Tibial nerve (tissue), 4 donors: ENCODE results near the gene ARL4C. TPM values are rescaled to one million over a fixed set of nuclear protein-coding genes. Genes with fewer than 3 reads are reported as not detected.
A peak's percentile ranks its signal among the peaks of the same experiment; 100 is the strongest.

ENCODE experiments used
- DNase-seq, 2 donors: peaks; one replicate each; pipeline ENCODE4 v3.0.0-alpha.2; 2019; ENCODE audit warnings: low spot score in 2 of 2
- H3K27ac ChIP-seq, 4 donors: fragments of 200-600 bp; sonication (generic) in 3 of 4; one replicate each; pipeline ENCODE4 v1.5.1; 2017 to 2019; ENCODE audit warnings: mild to moderate bottlenecking in 1 of 4
- H3K27me3 ChIP-seq, 2 donors: fragments of 200-600 bp; sonication (generic) in 1 of 2; one replicate each; pipeline versions ENCODE4 v1.5.1 to v1.6.0; 2017 to 2019
- H3K36me3 ChIP-seq, 3 donors: fragments of 200-600 bp; sonication (generic); one replicate each; pipeline ENCODE4 v1.5.1; 2018 to 2019
- H3K4me1 ChIP-seq, 4 donors: fragments of 200-600 bp; sonication (generic) in 3 of 4; one replicate each; pipeline ENCODE4 v1.5.1; 2017 to 2019
- H3K4me3 ChIP-seq, 4 donors: fragments of 200-600 bp; sonication (generic) in 3 of 4; one replicate each; pipeline ENCODE4 v1.5.1; 2017 to 2019; ENCODE audit warnings: mild to moderate bottlenecking in 1 of 4, moderate library complexity in 1 of 4
- H3K9me3 ChIP-seq, 4 donors: fragments of 200-600 bp; sonication (generic) in 3 of 4; one replicate each; pipeline ENCODE4 v1.5.1; 2017 to 2019
- CTCF ChIP-seq, 5 experiments: fragments of 200-600 bp in 3 of 5; fragments of 450-650 bp in 2 of 5; sonication (generic) in 3 of 5; IDR thresholded peaks; one replicate each; pipeline ENCODE4 v1.5.1; 2016 to 2019; ENCODE audit warnings: antibody characterized with exemption in 5 of 5, mild to moderate bottlenecking in 3 of 5, moderate library complexity in 2 of 5
- EP300 ChIP-seq, 2 donors: sonication (generic); formaldehyde crosslinking; IDR thresholded peaks; one replicate each; pipeline ENCODE4 v1.6.1; 2017; ENCODE audit warnings: antibody characterized with exemption in 2 of 2, mild to moderate bottlenecking in 1 of 2
- POLR2A ChIP-seq, 2 donors: fragments of 450-650 bp; IDR thresholded peaks; one replicate each; pipeline ENCODE4 v1.6.1; 2017; ENCODE audit warnings: antibody characterized with exemption in 2 of 2, mild to moderate bottlenecking in 2 of 2, moderate library complexity in 2 of 2
- WGBS, 2 donors: methylation state at CpG; one replicate each; pipeline ENCODE4 v1.1.5; 2018; 5-methylcytosine and 5-hydroxymethylcytosine counted together
- total RNA-seq, 4 donors: library from RNA; depleted of rRNA; stranded (reverse); fragments of >200 nt; gene quantifications; one replicate each; pipeline ENCODE4 v1.1.0, GENCODE V29; 2016

Gene ARL4C, protein sequence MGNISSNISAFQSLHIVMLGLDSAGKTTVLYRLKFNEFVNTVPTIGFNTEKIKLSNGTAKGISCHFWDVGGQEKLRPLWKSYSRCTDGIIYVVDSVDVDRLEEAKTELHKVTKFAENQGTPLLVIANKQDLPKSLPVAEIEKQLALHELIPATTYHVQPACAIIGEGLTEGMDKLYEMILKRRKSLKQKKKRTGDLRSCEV
- total RNA-seq: 10 to 100 TPM in 3 of 4 donors, 1 to 10 TPM in 1; 5.5 to 13.3 (median 10.8) TPM

DNA sequence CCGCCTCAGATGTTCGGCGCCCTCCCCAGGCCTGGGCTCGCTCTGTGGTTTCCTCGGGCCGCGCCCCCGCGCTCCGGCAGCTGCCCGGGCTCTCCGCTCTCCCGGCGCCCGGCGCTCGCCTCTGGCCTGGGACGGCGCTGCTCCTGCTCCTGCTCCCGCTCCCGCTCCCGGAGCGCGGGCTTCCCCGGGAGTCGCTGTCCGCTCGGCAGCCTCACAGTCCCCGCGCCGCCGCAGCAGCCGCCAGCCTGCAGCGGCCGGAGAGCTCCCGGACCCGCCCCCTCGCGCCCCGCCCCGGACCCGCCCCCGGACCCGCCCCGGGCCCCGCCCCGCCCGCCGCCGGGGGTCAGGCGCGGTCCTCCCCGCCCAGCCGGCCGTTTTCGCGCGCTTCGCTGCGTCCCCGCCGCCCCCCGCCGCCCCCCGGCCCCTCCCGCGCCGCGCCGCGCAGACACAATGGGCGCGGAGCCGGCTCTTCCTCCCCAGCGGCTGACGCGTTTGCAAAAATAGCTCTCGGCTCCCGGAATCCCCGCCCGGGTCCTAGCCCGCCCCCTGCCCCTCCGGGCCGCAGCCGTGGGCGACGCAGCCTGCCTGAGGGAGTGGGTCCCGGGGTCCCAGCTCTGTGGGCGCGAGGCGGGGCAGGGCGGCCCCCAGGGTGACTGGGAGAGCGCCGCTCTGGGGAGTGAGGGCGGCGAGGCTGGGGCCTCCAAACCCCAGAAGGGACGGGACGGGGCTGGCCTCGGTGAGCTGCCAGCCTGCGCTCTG, at the start of gene ARL4C:
Gene ARL4C, minus strand, starts transcription at position 247 of the 759 bp plus-strand sequence. CDS start 495 bp downstream, outside the sequence.
- H3K27me3 ChIP-seq: peaks cover 0 to 15% of the 10 kb centered on the region in 2 donors
- H3K4me3 ChIP-seq: peak within 1 kb of the TSS; percentile 48 to 87 (median 63)
- peak in 1 of 2 donors; percentile 37 for DNase-seq
- no peaks in the 10 kb centered on the region for H3K9me3 ChIP-seq
- peak within 1 kb of the TSS; percentile 68 to 93 (median 84) for H3K27ac ChIP-seq
- 0 to 4% methylated on average over 2 to 29 of the region's 100 CpGs for WGBS, 2 donors
- no peaks in the 10 kb centered on the region for H3K36me3 ChIP-seq
- H3K4me1 ChIP-seq: peaks cover 0 to 22% (median 18%) of the 10 kb centered on the region in 4 donors
- TF ChIP-seq POLR2A (IDR thresholded peaks at IDR 0.05) (peak in 1 of 2 donors; percentile 56), EP300 (IDR thresholded peaks at IDR 0.05) (peak in 1 of 2 donors; percentile 17), CTCF (IDR thresholded peaks at IDR 0.05) (peak in 1 of 5 experiments; percentile 10)

GRCh38 chr2:234544659-234545611, 48.1 kb upstream of the ARL4C start:
- Histone ChIP-seq H3K4me3 (no peak overlapping the region), H3K9me3 (no peaks in the 10 kb centered on the region), H3K27me3 (no peaks in the 10 kb centered on the region), H3K36me3 (no peaks in the 10 kb centered on the region), H3K4me1 (peaks cover 0 to 26% (median 4%) of the 10 kb centered on the region in 4 donors), H3K27ac (no peak overlapping the region)
- peak; percentile 49 to 63 for DNase-seq
- WGBS, 2 donors: 22% methylated on average over 23 to 24 of the region's 24 CpGs
- TF ChIP-seq EP300 (IDR thresholded peaks at IDR 0.05): no peak
- TF ChIP-seq POLR2A (IDR thresholded peaks at IDR 0.05): no peak
- peak; percentile 76 to 91 (median 85) for TF ChIP-seq CTCF (IDR thresholded peaks at IDR 0.05)

- Histone ChIP-seq H3K4me3 (no peak overlapping the region), H3K27me3 (no peaks in the 10 kb centered on the region), H3K27ac (no peak overlapping the region), H3K9me3 (peaks cover 0 to 12% (median 0%) of the 10 kb centered on the region in 4 donors), H3K36me3 (no peaks in the 10 kb centered on the region), H3K4me1 (peaks cover 0 to 7% (median 0%) of the 10 kb centered on the region in 4 donors)
- TF ChIP-seq CTCF (IDR thresholded peaks at IDR 0.05): no peak
- TF ChIP-seq EP300 (IDR thresholded peaks at IDR 0.05): no peak
- no peak for TF ChIP-seq POLR2A (IDR thresholded peaks at IDR 0.05)
- no peak for DNase-seq
- 79 to 83% methylated on average over 11 of the region's 11 CpGs for WGBS, 2 donors
Observed at GRCh38 chr2:234542742-234543141, 45.9 kb upstream of the ARL4C start.

DNA sequence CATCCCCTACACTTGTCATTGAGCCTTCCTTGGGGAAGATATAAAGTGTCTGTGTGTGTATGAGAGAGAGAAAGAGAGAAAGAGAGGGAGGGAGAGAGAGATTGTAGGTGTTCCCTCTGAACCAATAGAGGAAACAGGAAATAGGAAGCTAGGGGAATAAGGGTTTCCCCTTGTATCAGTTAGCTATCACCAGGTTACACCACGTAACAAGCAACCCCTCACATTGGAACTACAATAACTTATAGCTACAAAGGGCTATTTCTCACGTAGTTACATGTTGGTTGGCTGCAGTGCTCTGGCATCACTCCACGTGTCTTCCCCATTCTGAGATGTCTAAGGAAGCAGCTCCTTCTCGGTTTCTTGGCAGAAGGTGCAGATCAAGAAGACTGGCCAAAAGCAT, 41.0 kb upstream of the ARL4C start:
- no peaks in the 10 kb centered on the region for H3K36me3 ChIP-seq
- 76 to 87% methylated on average over 4 of the region's 4 CpGs for WGBS, 2 donors
- no peak for DNase-seq

More for the DNA sequence above, 41.0 kb upstream of the ARL4C start:
- H3K27ac ChIP-seq: no peak overlapping the region
- no peak overlapping the region for H3K4me3 ChIP-seq
- peaks cover 0 to 15% (median 0%) of the 10 kb centered on the region in 4 donors for H3K9me3 ChIP-seq
- H3K4me1 ChIP-seq: no peaks in the 10 kb centered on the region
- TF ChIP-seq EP300 (IDR thresholded peaks at IDR 0.05) (no peak), CTCF (IDR thresholded peaks at IDR 0.05) (no peak), POLR2A (IDR thresholded peaks at IDR 0.05) (no peak)
- peaks cover 0 to 4% of the 10 kb centered on the region in 2 donors for H3K27me3 ChIP-seq
